ENCODE measurements around the gene TPSAB1.

Gene TPSAB1

DNA sequence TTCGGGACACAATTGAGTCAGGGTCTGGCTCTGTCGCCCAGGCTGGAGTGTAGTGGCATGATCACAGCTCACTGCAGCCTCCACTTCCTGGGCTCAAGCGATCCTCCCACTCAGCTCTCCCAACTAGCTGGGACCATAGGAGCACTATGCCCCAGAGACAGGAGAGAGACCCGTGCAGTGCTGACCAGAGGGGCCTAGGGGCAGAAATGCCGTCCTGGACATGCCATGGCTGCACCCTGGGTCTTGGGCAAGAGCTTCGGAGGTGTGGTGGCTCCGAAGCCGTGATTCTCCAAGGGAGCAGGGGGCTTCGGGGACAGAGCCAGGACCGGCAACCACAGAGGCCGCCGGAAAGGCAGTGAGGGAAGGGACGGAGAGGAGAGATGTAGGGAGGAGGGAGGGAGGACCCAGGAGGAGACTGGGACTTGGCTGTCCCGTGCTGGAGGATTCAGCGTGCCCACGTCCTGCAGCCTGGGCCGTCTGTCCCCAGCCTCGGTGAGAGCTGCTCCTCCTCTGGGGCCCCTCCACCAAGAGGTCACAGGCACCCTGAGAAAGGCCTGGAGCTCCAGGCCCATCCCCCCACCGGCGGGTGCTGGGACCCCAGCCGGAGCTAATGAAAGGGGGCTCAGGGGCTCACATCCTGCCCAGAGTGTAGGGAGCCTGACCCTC, 37.2 kb downstream of the TPSAB1 start:
- H3K4me3 ChIP-seq (replicated peaks; ENCODE audit: low read depth, low read length): no peak overlapping the region
- H3K27me3 ChIP-seq (replicated peaks; ENCODE audit: control insufficient read depth, insufficient read depth, low read length): no peaks in the 10 kb centered on the region; the same call in 1 of the 2 replicates
- no peaks in the 10 kb centered on the region for H3K36me3 ChIP-seq (ENCODE audit: control insufficient read depth, insufficient read depth, low read length)
- TF ChIP-seq CTCF (IDR thresholded peaks at IDR 0.05; ENCODE audit: insufficient read depth, low read length, poor library complexity, severe bottlenecking): no peak
- DNase-seq (ENCODE audit: extremely low read depth, insufficient read length): no peak

DNA sequence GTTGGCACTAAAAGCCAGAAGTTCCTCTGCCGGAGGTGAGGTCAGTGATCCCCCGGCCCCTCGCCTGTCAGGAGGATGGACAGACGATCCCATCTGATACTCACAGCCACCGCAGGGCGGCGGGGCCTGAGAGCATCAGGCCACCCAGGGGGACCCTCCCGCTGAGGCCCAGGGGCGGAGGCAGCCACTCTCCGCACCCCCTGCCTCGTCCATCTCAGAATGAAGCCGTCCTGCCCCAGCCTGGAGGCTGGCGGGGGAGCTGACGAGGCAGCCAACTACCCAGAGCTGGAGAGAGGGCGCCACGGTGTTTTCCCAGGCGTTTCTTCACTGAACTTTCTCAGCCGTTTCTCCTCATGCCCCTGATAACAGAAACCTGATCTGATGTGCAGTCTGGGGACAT, 38.0 kb downstream of the TPSAB1 start:
- no peak for DNase-seq (ENCODE audit: extremely low read depth, insufficient read length)
- Histone ChIP-seq H3K36me3 (ENCODE audit: control insufficient read depth, insufficient read depth, low read length) (no peaks in the 10 kb centered on the region), H3K4me3 (replicated peaks; ENCODE audit: low read depth, low read length) (no peak overlapping the region), H3K27me3 (replicated peaks; ENCODE audit: control insufficient read depth, insufficient read depth, low read length) (no peaks in the 10 kb centered on the region; the same call in 1 of the 2 replicates)
- no peak for TF ChIP-seq CTCF (IDR thresholded peaks at IDR 0.05; ENCODE audit: insufficient read depth, low read length, poor library complexity, severe bottlenecking)

DNA sequence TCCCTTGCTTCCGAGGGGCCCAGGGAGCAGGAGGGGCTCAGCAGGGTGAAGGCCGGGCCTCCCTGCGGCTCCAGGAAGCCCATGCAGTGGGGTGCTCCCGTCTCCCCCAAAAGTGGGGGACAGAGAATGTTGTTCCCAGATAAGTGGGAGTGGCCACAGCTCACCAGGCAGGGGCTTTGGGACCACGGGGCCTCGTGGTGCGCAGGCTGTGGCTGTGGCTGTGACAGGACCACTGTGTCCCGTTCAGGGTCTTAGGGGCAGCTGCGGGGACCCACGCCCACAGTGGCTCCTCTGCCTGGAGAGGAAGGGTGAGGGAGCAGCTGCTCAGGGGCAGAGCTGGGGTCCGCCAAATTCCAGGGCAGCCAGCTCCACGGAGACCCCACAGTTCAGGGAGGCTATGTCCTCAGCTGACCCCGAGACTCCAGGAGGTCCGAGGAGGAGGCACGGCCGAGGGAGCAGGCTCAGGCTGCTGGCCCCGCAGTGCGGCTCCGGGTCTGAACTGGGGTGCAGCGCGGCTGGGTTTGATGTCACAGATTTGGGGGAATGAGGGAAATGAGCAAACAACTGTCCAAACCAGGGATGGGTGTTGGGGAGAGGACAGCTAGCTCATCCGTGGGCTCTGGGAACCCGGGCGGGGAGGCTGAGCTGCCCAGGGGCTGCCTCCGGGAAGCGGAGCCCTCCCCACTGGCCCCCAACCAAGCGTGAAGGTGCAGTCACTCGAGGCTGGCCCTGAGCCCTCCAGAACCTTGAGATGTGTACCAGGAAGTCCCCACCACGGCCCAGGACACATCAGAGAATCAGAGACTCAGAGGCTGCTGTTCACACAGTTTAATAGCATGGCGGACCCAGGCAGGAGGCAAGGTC, 38.8 kb downstream of the TPSAB1 start:
- Histone ChIP-seq H3K27me3 (replicated peaks; ENCODE audit: control insufficient read depth, insufficient read depth, low read length) (no peaks in the 10 kb centered on the region; the same call in 1 of the 2 replicates), H3K36me3 (ENCODE audit: control insufficient read depth, insufficient read depth, low read length) (no peaks in the 10 kb centered on the region), H3K4me3 (replicated peaks; ENCODE audit: low read depth, low read length) (no peak overlapping the region)
- no peak for DNase-seq (ENCODE audit: extremely low read depth, insufficient read length)
- no peak for TF ChIP-seq CTCF (IDR thresholded peaks at IDR 0.05; ENCODE audit: insufficient read depth, low read length, poor library complexity, severe bottlenecking)

GRCh38 chr16:1279945-1280589, 39.6 kb downstream of the TPSAB1 start:
- H3K27me3 ChIP-seq (replicated peaks; ENCODE audit: control insufficient read depth, insufficient read depth, low read length): no peaks in the 10 kb centered on the region; the same call in 1 of the 2 replicates
- TF ChIP-seq CTCF (IDR thresholded peaks at IDR 0.05; ENCODE audit: insufficient read depth, low read length, poor library complexity, severe bottlenecking): no peak
- no peaks in the 10 kb centered on the region for H3K36me3 ChIP-seq (ENCODE audit: control insufficient read depth, insufficient read depth, low read length)
- DNase-seq (ENCODE audit: extremely low read depth, insufficient read length): no peak
- no peak overlapping the region for H3K4me3 ChIP-seq (replicated peaks; ENCODE audit: low read depth, low read length)

DNA sequence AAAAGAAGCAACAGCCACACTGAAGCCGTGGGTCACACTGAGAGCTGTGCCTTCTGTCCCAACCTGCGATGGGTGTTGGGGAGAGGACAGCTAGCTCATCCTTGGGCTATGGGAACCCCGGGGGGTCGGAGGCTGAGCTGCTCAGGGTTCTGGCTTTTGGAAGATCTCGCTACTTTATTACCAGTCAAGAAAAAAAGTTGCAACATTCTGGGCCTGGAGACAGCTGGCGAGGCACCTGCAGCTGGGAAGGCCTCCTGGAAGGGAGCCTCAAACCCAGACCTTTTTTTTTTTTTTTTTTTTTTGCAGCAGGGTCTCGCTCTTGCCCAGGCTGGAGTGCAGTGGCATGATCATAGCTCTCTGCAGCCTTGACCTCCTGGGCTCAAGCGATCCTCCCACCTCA, 40.3 kb downstream of the TPSAB1 start:
- H3K36me3 ChIP-seq (ENCODE audit: control insufficient read depth, insufficient read depth, low read length): no peaks in the 10 kb centered on the region
- no peak overlapping the region for H3K4me3 ChIP-seq (replicated peaks; ENCODE audit: low read depth, low read length)
- no peaks in the 10 kb centered on the region; the same call in 1 of the 2 replicates for H3K27me3 ChIP-seq (replicated peaks; ENCODE audit: control insufficient read depth, insufficient read depth, low read length)
- DNase-seq (ENCODE audit: extremely low read depth, insufficient read length): no peak
- no peak for TF ChIP-seq CTCF (IDR thresholded peaks at IDR 0.05; ENCODE audit: insufficient read depth, low read length, poor library complexity, severe bottlenecking)
